PC-9 (cell line): ENCODE measurements around the gene EMD. TPM values are rescaled to one million over a fixed set of nuclear protein-coding genes. Genes with fewer than 3 reads are reported as not detected.

Experiments
- BruUV-seq: library from RNA; stranded (reverse); fragments of 400-500 nt; replicated peaks from 2 replicates; lab custom pipeline; 2021; lab: Mats Ljungman, UMichigan
- CTCF ChIA-PET: fragments of 300-600 bp; sonication (Branson Sonifier 250); formaldehyde crosslinking; loops from one replicate; lab custom pipeline; 2022; ENCODE audit warnings: antibody characterized with exemption; lab: Charles Lee
- POLR2A ChIA-PET: fragments of 300-600 bp; sonication (Branson Sonifier 250); formaldehyde crosslinking; loops from one replicate; lab custom pipeline; 2022; ENCODE audit warnings: antibody characterized with exemption; ENCODE audit not compliant: unreplicated experiment; lab: Charles Lee
- DNase-seq, 2 experiments: peaks; one replicate each; pipeline versions ENCODE4 v3.0.0 to v3.0.0-alpha.2; 2015 to 2022; ENCODE audit warnings: mixed read lengths in 1 of 2
- H2AFZ ChIP-seq: fragments of 200-600 bp; sonication (generic); 2 replicates; pipeline ENCODE4 v1.8.1; 2017; ENCODE audit warnings: antibody characterized with exemption
- H3F3A ChIP-seq: fragments of 200-600 bp; sonication (generic); 2 replicates; pipeline ENCODE4 v1.8.1; 2017; ENCODE audit warnings: antibody characterized with exemption, mild to moderate bottlenecking, low read depth; ENCODE audit not compliant: insufficient read depth
- H3K27ac ChIP-seq: fragments of 200-600 bp; sonication (generic); 2 replicates; pipeline ENCODE4 v1.6.1; 2016; ENCODE audit warnings: mixed run types
- H3K27me3 ChIP-seq: fragments of 200-600 bp; sonication (generic); 2 replicates; pipeline ENCODE4 v1.6.1; 2016; ENCODE audit warnings: low read depth, mixed run types; ENCODE audit not compliant: insufficient read depth
- H3K36me3 ChIP-seq: fragments of 200-600 bp; sonication (generic); 2 replicates; pipeline ENCODE4 v1.6.1; 2016; ENCODE audit warnings: low read depth, mixed run types
- H3K4me1 ChIP-seq: fragments of 200-600 bp; sonication (generic); replicated peaks from 2 replicates; pipeline ENCODE4 v1.6.1; 2016; ENCODE audit warnings: mixed run types; ENCODE audit not compliant: insufficient read depth
- H3K4me2 ChIP-seq: fragments of 200-600 bp; sonication (generic); 2 replicates; pipeline ENCODE4 v1.6.1; 2017; ENCODE audit warnings: mixed run types
- H3K4me3 ChIP-seq: fragments of 200-600 bp; sonication (generic); 2 replicates; pipeline ENCODE4 v1.6.1; 2016; ENCODE audit warnings: mixed run types
- H3K79me2 ChIP-seq: fragments of 200-600 bp; sonication (generic); 2 replicates; pipeline ENCODE4 v1.6.1; 2017; ENCODE audit warnings: low read depth, mixed run types
- H3K9me2 ChIP-seq: fragments of 200-600 bp; sonication (generic); 2 replicates; pipeline ENCODE4 v1.8.1; 2017; ENCODE audit warnings: mild to moderate bottlenecking; ENCODE audit not compliant: insufficient read depth
- H3K9me3 ChIP-seq: fragments of 200-600 bp; sonication (generic); 2 replicates; pipeline ENCODE4 v1.8.1; 2016; ENCODE audit warnings: low read depth; ENCODE audit not compliant: insufficient read depth
- H4K20me1 ChIP-seq: fragments of 200-600 bp; sonication (generic); 2 replicates; pipeline ENCODE4 v1.8.1; 2017; ENCODE audit not compliant: insufficient read depth
- EZH2 ChIP-seq: fragments of 200-600 bp; sonication (generic); IDR thresholded peaks from 2 replicates; pipeline ENCODE4 v1.8.0; 2017; ENCODE audit warnings: antibody characterized with exemption, low read depth
- intact Hi-C: fragments of 100-400 bp; cut with micrococcal nuclease; formaldehyde crosslinking; loops from one replicate; pipeline ENCODE4 v1.10.0; 2022; ENCODE audit not compliant: unreplicated experiment
- total RNA-seq: library from RNA; stranded (reverse); gene quantifications from 2 replicates; pipeline ENCODE4 v1.2.3, GENCODE V29; 2021
- TF ChIP-seq, protein P1 (sequence below): fragments of 200-600 bp; sonication (generic); conservative IDR thresholded peaks from 2 replicates; pipeline ENCODE4 v1.6.1; 2017; ENCODE audit warnings: mixed run types, antibody characterized with exemption, mild to moderate bottlenecking, moderate library complexity

Gene EMD
- total RNA-seq, 1 experiment from 2014 or later: 164 TPM

DNA sequence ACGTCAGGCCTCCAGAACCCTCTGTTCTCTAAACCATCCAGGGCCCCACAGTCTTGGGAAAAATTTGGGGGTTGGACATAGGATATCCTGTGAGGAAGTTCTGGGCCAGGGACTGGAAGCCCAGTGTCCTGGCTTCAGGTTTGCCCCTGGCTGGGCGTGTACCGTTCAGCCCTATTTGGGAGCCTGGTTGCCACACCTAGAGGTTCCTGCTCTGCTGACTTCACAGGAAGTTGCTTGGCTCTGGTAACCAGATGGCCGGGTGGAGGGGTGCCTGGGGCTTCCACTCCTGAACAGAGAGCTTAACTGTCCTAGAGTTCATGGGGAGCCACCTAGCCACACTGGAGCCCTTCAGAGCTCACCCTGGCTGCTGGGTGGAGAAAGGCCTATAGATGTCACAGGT, 33.4 kb downstream of the EMD start:
- H4K20me1 ChIP-seq: no peaks in the 10 kb centered on the region
- H3K9me2 ChIP-seq: no peaks in the 10 kb centered on the region
- TF ChIP-seq EZH2: no peak
- TF ChIP-seq, protein P1, sequence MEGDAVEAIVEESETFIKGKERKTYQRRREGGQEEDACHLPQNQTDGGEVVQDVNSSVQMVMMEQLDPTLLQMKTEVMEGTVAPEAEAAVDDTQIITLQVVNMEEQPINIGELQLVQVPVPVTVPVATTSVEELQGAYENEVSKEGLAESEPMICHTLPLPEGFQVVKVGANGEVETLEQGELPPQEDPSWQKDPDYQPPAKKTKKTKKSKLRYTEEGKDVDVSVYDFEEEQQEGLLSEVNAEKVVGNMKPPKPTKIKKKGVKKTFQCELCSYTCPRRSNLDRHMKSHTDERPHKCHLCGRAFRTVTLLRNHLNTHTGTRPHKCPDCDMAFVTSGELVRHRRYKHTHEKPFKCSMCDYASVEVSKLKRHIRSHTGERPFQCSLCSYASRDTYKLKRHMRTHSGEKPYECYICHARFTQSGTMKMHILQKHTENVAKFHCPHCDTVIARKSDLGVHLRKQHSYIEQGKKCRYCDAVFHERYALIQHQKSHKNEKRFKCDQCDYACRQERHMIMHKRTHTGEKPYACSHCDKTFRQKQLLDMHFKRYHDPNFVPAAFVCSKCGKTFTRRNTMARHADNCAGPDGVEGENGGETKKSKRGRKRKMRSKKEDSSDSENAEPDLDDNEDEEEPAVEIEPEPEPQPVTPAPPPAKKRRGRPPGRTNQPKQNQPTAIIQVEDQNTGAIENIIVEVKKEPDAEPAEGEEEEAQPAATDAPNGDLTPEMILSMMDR: no peak
- TSS peak; percentile 29 for BruUV-seq
- H3K4me1 ChIP-seq: peaks cover 19% of the 10 kb centered on the region
- 0 out of 2 replicates have a peak overlapping the region, but pooled peaks have one; percentile 29 for H3K27ac ChIP-seq
- H3K4me2 ChIP-seq: peak overlapping the region; percentile 79
- intact Hi-C loops: no loop called here
- DNase-seq: no peak
- ChIA-PET CTCF (no interaction called here), POLR2A (interaction anchor here (0.7 to 1.0 kb wide), 4 partner anchors 43 to 63 kb away, joined by 3 to 14 read pairs (median 4); no protein-coding TSS in a partner anchor)
- H3K9me3 ChIP-seq: no peaks in the 10 kb centered on the region
- H2AFZ ChIP-seq: peak overlapping the region; percentile 87
- 0 out of 2 replicates have a peak, but pooled peaks cover 4% of the 10 kb centered on the region for H3K79me2 ChIP-seq
- H3F3A ChIP-seq: peaks cover 8% of the 10 kb centered on the region; the same call in 1 of the 2 replicates
- no peaks in the 10 kb centered on the region for H3K27me3 ChIP-seq
- peak overlapping the region; percentile 77 for H3K4me3 ChIP-seq
- H3K36me3 ChIP-seq: no peaks in the 10 kb centered on the region

DNA sequence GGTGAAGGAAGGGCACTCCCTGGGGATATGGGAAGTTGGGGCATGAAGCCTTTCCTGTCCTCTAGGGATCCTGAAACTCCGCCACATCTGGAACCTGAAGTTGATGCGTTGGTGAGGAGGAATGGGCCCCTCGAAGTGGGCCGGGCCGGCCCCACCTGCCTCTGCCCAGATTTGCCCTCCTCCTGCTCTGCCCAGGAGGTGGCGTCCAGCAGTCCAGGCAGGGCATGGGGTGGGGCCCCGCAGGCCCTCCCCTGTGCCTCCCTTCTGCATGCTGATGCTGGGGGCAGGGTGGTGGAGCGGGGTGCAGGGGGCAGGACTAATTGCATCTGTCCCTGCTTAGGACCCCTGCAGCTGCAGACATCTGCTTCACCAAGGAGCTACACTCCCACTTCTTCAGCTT, 34.0 kb downstream of the EMD start:
- BruUV-seq: no TSS peak
- ChIA-PET CTCF (no interaction called here), POLR2A (interaction anchor here (0.8 kb wide), 1 partner anchor 64 kb away, joined by 4 read pairs; no protein-coding TSS in a partner anchor)
- no peaks in the 10 kb centered on the region for H4K20me1 ChIP-seq
- peak overlapping the region; percentile 79; the same call in 1 of the 2 replicates for H3K4me2 ChIP-seq
- no peak overlapping the region for H2AFZ ChIP-seq
- no peak for TF ChIP-seq EZH2
- TF ChIP-seq, protein P1: no peak
- H3K79me2 ChIP-seq: 0 out of 2 replicates have a peak, but pooled peaks cover 4% of the 10 kb centered on the region
- peaks cover 8% of the 10 kb centered on the region; the same call in 1 of the 2 replicates for H3F3A ChIP-seq
- no peaks in the 10 kb centered on the region for H3K27me3 ChIP-seq
- DNase-seq: no peak
- intact Hi-C loops: no loop called here
- H3K9me3 ChIP-seq: no peaks in the 10 kb centered on the region
- H3K27ac ChIP-seq: no peak overlapping the region
- H3K4me3 ChIP-seq: no peak overlapping the region
- H3K4me1 ChIP-seq: peaks cover 15% of the 10 kb centered on the region
- H3K9me2 ChIP-seq: no peaks in the 10 kb centered on the region
- no peaks in the 10 kb centered on the region for H3K36me3 ChIP-seq

DNA sequence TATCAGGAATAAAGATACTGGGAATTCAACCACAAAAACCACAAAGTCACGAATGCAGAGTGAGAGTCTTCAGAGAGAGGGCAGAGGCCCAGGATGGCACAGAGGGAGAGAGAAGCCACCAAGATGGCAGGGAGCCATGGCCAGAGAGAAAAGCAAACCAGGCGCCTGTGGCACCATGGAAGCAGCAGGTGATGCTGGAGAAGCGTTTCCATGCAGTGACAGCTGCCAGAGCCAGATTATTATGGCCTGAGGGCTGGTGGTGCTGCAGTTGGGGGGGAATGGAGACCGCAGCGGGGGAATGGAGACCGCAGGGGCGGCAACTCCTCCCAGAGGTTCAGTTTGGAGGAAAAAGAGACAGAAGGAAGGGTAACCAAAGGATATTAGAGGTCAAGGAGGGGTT, 38.1 kb downstream of the EMD start:
- TF ChIP-seq, protein P1: no peak
- no peak for TF ChIP-seq EZH2
- Histone ChIP-seq H3F3A (no peaks in the 10 kb centered on the region), H3K9me2 (no peaks in the 10 kb centered on the region), H3K27me3 (no peaks in the 10 kb centered on the region), H3K27ac (no peak overlapping the region), H3K79me2 (no peaks in the 10 kb centered on the region), H2AFZ (no peak overlapping the region), H4K20me1 (no peaks in the 10 kb centered on the region), H3K4me2 (no peak overlapping the region), H3K4me1 (no peaks in the 10 kb centered on the region), H3K36me3 (no peaks in the 10 kb centered on the region), H3K9me3 (no peaks in the 10 kb centered on the region), H3K4me3 (no peak overlapping the region)
- ChIA-PET CTCF (no interaction called here), POLR2A (no interaction called here)
- BruUV-seq: no TSS peak
- no peak for DNase-seq
- intact Hi-C loops: no loop called here
